Activated naive CD8-positive, alpha-beta T cell treated with anti-CD3 and anti-CD28 coated beads, Interleukin-2, amount 10 ng/mL, durations not matched to agents 7 days and 5 days (primary cell): ENCODE data around the gene TPK1. TPM values are rescaled to one million over a fixed set of nuclear protein-coding genes. Genes with fewer than 3 reads are reported as not detected.
"Not testable (repeated sequence)": the region's sequence is repeated elsewhere in the genome, so short reads cannot be mapped to it uniquely, and the experiment has no call there.

ENCODE experiments used
- ATAC-seq: fragments of 150-1000 bp; cut with Tn5 transposase; one replicate; pipeline ENCODE4 v1.10.0; 2021; ENCODE audit warnings: low read depth, moderate library complexity
- POLR2A ChIA-PET: fragments of 350-600 bp; sonication (Branson Sonifier 250); formaldehyde crosslinking; loops from one replicate; lab custom pipeline; 2021; ENCODE audit warnings: antibody characterized with exemption; lab: Charles Lee
- DNase-seq: peaks from one replicate; pipeline ENCODE4 v3.0.0; 2021
- H3K27ac Mint-ChIP-seq: one replicate; pipeline ENCODE4 v1.8.0; 2022; ENCODE audit warnings: mild to moderate bottlenecking, mixed read lengths
- H3K27me3 Mint-ChIP-seq: one replicate; pipeline ENCODE4 v1.8.0; 2022; ENCODE audit warnings: mild to moderate bottlenecking, moderate library complexity, mixed read lengths
- H3K36me3 Mint-ChIP-seq: one replicate; pipeline ENCODE4 v1.8.0; 2021; ENCODE audit warnings: mild to moderate bottlenecking, mixed read lengths
- H3K4me1 Mint-ChIP-seq: one replicate; pipeline ENCODE4 v1.8.0; 2021; ENCODE audit warnings: mixed read lengths
- H3K4me3 Mint-ChIP-seq: one replicate; pipeline ENCODE4 v1.8.0; 2022; ENCODE audit warnings: mild to moderate bottlenecking, moderate library complexity, mixed read lengths
- H3K9me3 Mint-ChIP-seq: one replicate; pipeline ENCODE4 v1.8.0; 2021; ENCODE audit warnings: mixed read lengths
- total RNA-seq, 2 experiments: library from RNA; stranded (reverse); gene quantifications; one replicate each; pipeline ENCODE4 v1.2.3, GENCODE V29; 2021

Gene TPK1
- total RNA-seq, 2 experiments from 2014 or later = 17.7 to 21.0 TPM

GRCh38 chr7:144761493-144761892 lies 74.4 kb downstream of the TPK1 start:
- Mint-ChIP-seq H3K4me3 (no peak overlapping the region), H3K4me1 (no peaks in the 10 kb centered on the region), H3K27me3 (no peaks in the 10 kb centered on the region), H3K27ac (no peak overlapping the region), H3K36me3 (peaks cover 17% of the 10 kb centered on the region), H3K9me3 (peaks cover 2% of the 10 kb centered on the region)
- POLR2A ChIA-PET = no interaction called here
- no peak for ATAC-seq
- DNase-seq = no peak

DNA sequence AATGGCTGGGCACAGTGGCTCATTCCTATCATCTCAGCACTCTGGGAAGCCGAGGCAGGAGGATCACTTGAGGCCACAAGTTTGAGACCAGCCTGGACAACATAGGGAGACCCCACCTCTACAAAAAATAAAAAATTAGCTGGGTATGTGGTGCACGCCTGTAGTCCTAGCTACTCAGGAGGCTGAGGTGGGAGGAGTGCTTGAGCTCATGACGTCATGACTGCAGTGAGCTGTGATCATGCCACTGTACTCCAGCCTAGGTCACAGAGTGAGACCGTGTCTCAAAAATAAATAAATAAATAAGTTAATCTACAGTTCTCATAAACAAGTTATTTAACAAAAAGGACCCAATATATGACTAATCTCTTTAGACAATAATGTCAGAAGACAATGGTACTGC lies 76.2 kb downstream of the TPK1 start:
- DNase-seq (no peak), ATAC-seq (no peak)
- peaks cover 15% of the 10 kb centered on the region for H3K36me3 Mint-ChIP-seq
- H3K9me3 Mint-ChIP-seq = peaks cover 4% of the 10 kb centered on the region
- H3K27ac Mint-ChIP-seq = no peak overlapping the region
- no peaks in the 10 kb centered on the region for H3K27me3 Mint-ChIP-seq
- POLR2A ChIA-PET = no interaction called here
- H3K4me1 Mint-ChIP-seq = no peaks in the 10 kb centered on the region
- no peak overlapping the region for H3K4me3 Mint-ChIP-seq

GRCh38 chr7:144747936-144748335 lies 87.9 kb downstream of the TPK1 start:
- H3K27me3 Mint-ChIP-seq = no peaks in the 10 kb centered on the region
- H3K36me3 Mint-ChIP-seq = peaks cover 2% of the 10 kb centered on the region
- H3K9me3 Mint-ChIP-seq = peaks cover 2% of the 10 kb centered on the region
- H3K27ac Mint-ChIP-seq = no peak overlapping the region
- no peak for ATAC-seq
- no peak for DNase-seq
- no peaks in the 10 kb centered on the region for H3K4me1 Mint-ChIP-seq
- POLR2A ChIA-PET = no interaction called here
- no peak overlapping the region for H3K4me3 Mint-ChIP-seq

DNA sequence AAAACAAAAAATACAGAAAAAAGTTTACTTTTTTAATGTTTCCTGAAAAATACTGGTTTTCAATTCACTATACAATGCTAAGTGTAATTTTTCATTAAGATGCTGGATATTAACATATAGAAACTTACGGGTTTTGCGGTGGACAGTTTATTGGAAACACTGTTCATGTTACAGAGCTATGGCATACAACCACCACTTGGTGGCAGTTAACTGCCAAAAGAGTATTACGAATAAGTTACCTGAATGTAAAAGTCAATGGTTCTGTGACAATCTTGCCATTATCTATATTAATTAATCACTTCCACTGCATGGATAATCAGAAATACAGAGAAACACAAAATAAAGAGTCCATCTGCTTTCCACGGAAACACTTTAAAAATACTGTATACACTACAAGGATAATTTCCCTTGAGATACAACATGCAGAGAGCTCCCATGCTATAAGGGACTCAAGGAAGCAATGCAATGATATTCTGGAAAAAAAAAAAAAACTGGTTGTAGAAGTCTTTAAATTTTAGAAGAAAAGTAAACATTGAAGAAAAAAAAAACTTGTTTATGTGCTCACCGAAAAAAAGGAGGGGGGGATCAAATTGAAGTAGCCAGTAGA lies 97.0 kb downstream of the TPK1 start:
- H3K27ac Mint-ChIP-seq = no peak overlapping the region
- peaks cover 2% of the 10 kb centered on the region for H3K9me3 Mint-ChIP-seq
- ATAC-seq = no peak
- H3K4me1 Mint-ChIP-seq = peaks cover 3% of the 10 kb centered on the region
- POLR2A ChIA-PET = interaction anchor here (1.3 kb wide), 1 partner anchor 97 kb away, joined by 8 read pairs; the partner anchor contains the start of gene TPK1
- H3K4me3 Mint-ChIP-seq = no peak overlapping the region
- no peaks in the 10 kb centered on the region for H3K27me3 Mint-ChIP-seq
- no peaks in the 10 kb centered on the region for H3K36me3 Mint-ChIP-seq
- no peak for DNase-seq

DNA sequence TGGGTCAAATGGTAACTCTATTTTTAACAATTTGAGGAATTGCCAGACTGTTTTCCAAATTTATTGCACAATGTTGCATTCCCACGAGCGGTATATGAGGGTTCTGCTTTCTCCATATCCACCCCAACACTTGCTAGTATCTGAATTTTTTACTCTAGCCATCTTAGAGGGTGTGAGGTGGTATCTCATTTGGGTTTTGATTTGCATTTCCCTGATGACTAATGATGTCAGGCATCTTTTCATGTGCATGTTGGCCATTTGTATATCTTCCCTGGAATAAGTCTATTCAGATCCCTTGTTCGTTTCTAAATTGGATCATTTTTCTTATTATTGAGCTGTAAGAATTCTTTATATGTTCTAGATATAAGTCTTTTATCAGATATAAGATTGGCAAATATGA lies 97.7 kb downstream of the TPK1 start:
- Mint-ChIP-seq H3K27me3 (no peaks in the 10 kb centered on the region), H3K27ac (no peak overlapping the region), H3K36me3 (no peaks in the 10 kb centered on the region), H3K4me1 (peaks cover 3% of the 10 kb centered on the region), H3K9me3 (no peaks in the 10 kb centered on the region), H3K4me3 (no peak overlapping the region)
- ATAC-seq (no peak), DNase-seq (no peak)
- POLR2A ChIA-PET = interaction anchor here (1.3 kb wide), 1 partner anchor 97 kb away, joined by 8 read pairs; the partner anchor contains the start of gene TPK1

- Mint-ChIP-seq H3K9me3 (no peaks in the 10 kb centered on the region), H3K4me1 (peaks cover 3% of the 10 kb centered on the region), H3K27ac (no peak overlapping the region), H3K36me3 (no peaks in the 10 kb centered on the region), H3K4me3 (no peak overlapping the region), H3K27me3 (no peaks in the 10 kb centered on the region)
- no peak for ATAC-seq
- POLR2A ChIA-PET = no interaction called here
- DNase-seq = no peak
Measured at GRCh38 chr7:144736880-144737493, 98.9 kb downstream of the TPK1 start.

GRCh38 chr7:144735505-144736276 lies 100.2 kb downstream of the TPK1 start:
- no peaks in the 10 kb centered on the region for H3K27me3 Mint-ChIP-seq
- H3K27ac Mint-ChIP-seq = no peak overlapping the region
- H3K9me3 Mint-ChIP-seq = no peaks in the 10 kb centered on the region
- POLR2A ChIA-PET = no interaction called here
- DNase-seq (no peak), ATAC-seq (no peak)
- H3K36me3 Mint-ChIP-seq = no peaks in the 10 kb centered on the region
- H3K4me1 Mint-ChIP-seq = peaks cover 3% of the 10 kb centered on the region
- H3K4me3 Mint-ChIP-seq = no peak overlapping the region

- DNase-seq = no peak
- peaks cover 4% of the 10 kb centered on the region for H3K36me3 Mint-ChIP-seq
- POLR2A ChIA-PET = no interaction called here
- H3K27me3 Mint-ChIP-seq = no peaks in the 10 kb centered on the region
- H3K9me3 Mint-ChIP-seq = no peaks in the 10 kb centered on the region
- no peak overlapping the region for H3K27ac Mint-ChIP-seq
- ATAC-seq = no peak
- peaks cover under 1% of the 10 kb centered on the region for H3K4me1 Mint-ChIP-seq
- no peak overlapping the region for H3K4me3 Mint-ChIP-seq
Measured at GRCh38 chr7:144731661-144732351, 104.0 kb downstream of the TPK1 start.

GRCh38 chr7:144730224-144730623 lies 105.6 kb downstream of the TPK1 start:
- POLR2A ChIA-PET = no interaction called here
- Mint-ChIP-seq H3K4me3 (no peak overlapping the region), H3K36me3 (peaks cover 4% of the 10 kb centered on the region), H3K27ac (no peak overlapping the region), H3K4me1 (no peaks in the 10 kb centered on the region), H3K27me3 (no peaks in the 10 kb centered on the region), H3K9me3 (no peaks in the 10 kb centered on the region)
- DNase-seq (no peak), ATAC-seq (no peak)

GRCh38 chr7:144729226-144729625 lies 106.6 kb downstream of the TPK1 start:
- Mint-ChIP-seq H3K36me3 (peaks cover 4% of the 10 kb centered on the region), H3K27me3 (no peaks in the 10 kb centered on the region)

DNA sequence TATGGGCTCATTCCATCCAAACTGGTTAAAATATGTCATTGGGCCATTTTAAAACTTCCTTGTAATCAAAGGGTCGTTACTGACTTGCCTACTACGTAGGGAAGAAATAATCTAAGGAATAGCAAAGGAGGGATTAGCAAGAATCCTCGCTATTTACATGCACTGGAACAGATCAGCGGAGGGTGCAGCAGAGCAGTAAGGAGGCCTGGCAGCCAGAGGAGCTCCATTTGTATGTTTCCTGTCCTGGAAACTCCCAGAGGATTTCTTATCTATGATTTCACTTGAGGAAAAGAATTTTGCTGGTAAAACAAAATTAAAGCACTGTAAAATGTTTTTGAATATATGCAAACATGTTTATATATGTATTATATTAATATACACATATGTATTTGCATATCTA lies 107.3 kb downstream of the TPK1 start:
- DNase-seq (no peak), ATAC-seq (no peak)
- H3K9me3 Mint-ChIP-seq = no peaks in the 10 kb centered on the region
- H3K27me3 Mint-ChIP-seq = no peaks in the 10 kb centered on the region
- peaks cover 4% of the 10 kb centered on the region for H3K36me3 Mint-ChIP-seq
- H3K27ac Mint-ChIP-seq = no peak overlapping the region
- POLR2A ChIA-PET = no interaction called here
- H3K4me3 Mint-ChIP-seq = no peak overlapping the region
- H3K4me1 Mint-ChIP-seq = no peaks in the 10 kb centered on the region

More at GRCh38 chr7:144729226-144729625, 106.6 kb downstream of the TPK1 start:
- ATAC-seq = no peak
- no peak for DNase-seq
- POLR2A ChIA-PET = no interaction called here
- no peaks in the 10 kb centered on the region for H3K4me1 Mint-ChIP-seq
- no peaks in the 10 kb centered on the region for H3K9me3 Mint-ChIP-seq
- no peak overlapping the region for H3K4me3 Mint-ChIP-seq
- H3K27ac Mint-ChIP-seq = no peak overlapping the region

DNA sequence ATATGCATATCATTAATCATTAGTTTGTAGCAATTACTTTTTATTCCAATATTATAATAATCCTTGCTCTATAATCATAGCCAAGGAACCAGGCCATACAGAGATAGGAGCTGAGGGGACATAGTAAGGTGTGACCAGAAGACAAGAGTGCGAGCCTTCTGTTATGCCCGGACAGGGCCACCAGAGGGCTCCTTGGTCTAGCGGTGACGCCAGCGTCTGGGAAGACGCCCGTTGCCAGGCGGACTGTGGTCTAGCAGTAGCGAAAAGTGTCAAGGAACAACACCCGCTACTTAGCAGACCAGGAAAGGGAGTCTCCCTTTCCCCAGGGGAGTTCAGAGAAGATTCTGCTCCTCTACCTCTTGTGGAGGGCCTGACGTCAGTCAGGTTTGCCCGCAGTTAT lies 109.0 kb downstream of the TPK1 start:
- H3K27ac Mint-ChIP-seq, H3K36me3 Mint-ChIP-seq, POLR2A ChIA-PET, H3K27me3 Mint-ChIP-seq, H3K4me3 Mint-ChIP-seq, H3K9me3 Mint-ChIP-seq, DNase-seq, H3K4me1 Mint-ChIP-seq, ATAC-seq: not testable (repeated sequence)

- H3K27ac Mint-ChIP-seq = no peak overlapping the region
- H3K4me3 Mint-ChIP-seq = no peak overlapping the region
- H3K27me3 Mint-ChIP-seq = no peaks in the 10 kb centered on the region
- DNase-seq = no peak
- no peaks in the 10 kb centered on the region for H3K9me3 Mint-ChIP-seq
- H3K4me1 Mint-ChIP-seq = peaks cover 4% of the 10 kb centered on the region
- POLR2A ChIA-PET = no interaction called here
- H3K36me3 Mint-ChIP-seq = peaks cover 4% of the 10 kb centered on the region
- no peak for ATAC-seq
Measured at GRCh38 chr7:144725070-144725469, 110.8 kb downstream of the TPK1 start.
